ENCODE results near the gene MMEL1.

MMEL1 gene

DNA sequence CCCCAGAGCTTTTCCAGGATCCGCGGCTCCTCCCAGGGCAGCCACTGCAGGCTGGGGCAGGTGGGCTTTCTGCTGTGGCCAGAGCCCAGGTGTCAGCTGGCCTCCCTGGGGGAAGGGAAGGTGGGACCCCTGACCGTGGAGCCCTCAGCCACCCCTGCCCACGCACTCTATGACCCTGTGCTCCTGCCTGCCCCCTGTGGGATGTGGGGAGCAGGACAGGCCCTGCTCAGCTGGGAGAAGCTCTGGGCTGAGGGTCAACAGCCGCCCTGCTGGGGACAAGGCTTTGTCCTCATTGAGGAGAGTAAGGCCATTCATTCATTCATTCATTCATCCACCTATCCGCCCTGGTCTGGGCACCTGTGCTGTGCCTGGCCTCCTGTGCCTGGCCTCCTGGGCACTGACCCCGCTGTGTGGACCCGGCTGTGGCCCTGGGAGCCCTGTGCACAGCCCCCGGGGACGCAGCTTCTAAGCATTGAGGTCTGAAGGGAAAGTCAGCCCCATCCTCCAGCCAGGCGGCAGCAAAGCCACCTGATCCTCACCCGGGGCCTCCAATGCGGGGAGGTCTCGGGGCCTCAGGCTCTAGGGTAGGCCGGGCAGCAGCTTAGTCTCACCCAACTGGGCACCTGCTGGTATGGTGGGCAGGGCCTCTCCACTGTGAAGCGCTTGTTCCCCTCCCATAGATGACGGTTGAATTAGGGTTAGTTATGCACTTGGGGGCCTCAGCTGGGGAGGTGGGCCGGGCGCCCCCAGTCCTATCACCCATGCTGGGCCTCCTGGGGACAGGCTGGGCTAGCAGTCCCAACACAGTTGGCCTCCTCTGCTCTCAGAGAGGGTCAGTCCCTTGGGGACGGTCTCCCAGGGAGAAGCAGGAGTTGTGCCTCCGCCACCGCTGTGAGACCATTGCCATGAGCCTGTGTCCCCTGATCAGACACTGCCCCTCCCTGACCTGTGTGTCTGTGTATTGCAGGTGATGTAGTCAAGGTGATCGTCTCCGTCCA is 70.6 kb downstream of the MMEL1 start:
- H3K27me3 ChIP-seq (ENCODE audit: control insufficient read depth, insufficient read depth, low read length, poor library complexity, severe bottlenecking): no peaks in the 10 kb centered on the region
- H3K4me3 ChIP-seq (ENCODE audit: insufficient read depth, low read depth, low read length): no peak overlapping the region
- no peaks in the 10 kb centered on the region for H3K36me3 ChIP-seq (ENCODE audit: control insufficient read depth, insufficient read depth, low read length)
- 89 to 90% methylated on average over 22 to 24 of the region's 24 CpGs for WGBS, 2 experiments
- peaks cover 5% of the 10 kb centered on the region for H3K4me1 ChIP-seq (ENCODE audit: control insufficient read depth, insufficient read depth, low read length)
- H3K9me3 ChIP-seq (ENCODE audit: control insufficient read depth, low read length): no peaks in the 10 kb centered on the region
- H3K27ac ChIP-seq (ENCODE audit: insufficient read depth, low read depth, low read length, poor library complexity, severe bottlenecking): no peak overlapping the region

- H3K4me3 ChIP-seq (ENCODE audit: insufficient read depth, low read depth, low read length): no peak overlapping the region
- 92% methylated on average over 11 of the region's 11 CpGs for WGBS, 2 experiments
- H3K27me3 ChIP-seq (ENCODE audit: control insufficient read depth, insufficient read depth, low read length, poor library complexity, severe bottlenecking): no peaks in the 10 kb centered on the region
- no peaks in the 10 kb centered on the region for H3K9me3 ChIP-seq (ENCODE audit: control insufficient read depth, low read length)
- H3K27ac ChIP-seq (ENCODE audit: insufficient read depth, low read depth, low read length, poor library complexity, severe bottlenecking): no peak overlapping the region
- H3K4me1 ChIP-seq (ENCODE audit: control insufficient read depth, insufficient read depth, low read length): peaks cover 9% of the 10 kb centered on the region
- H3K36me3 ChIP-seq (ENCODE audit: control insufficient read depth, insufficient read depth, low read length): no peaks in the 10 kb centered on the region
These were observed 71.4 kb downstream of the MMEL1 start for GRCh38 chr1:2561446-2561845.

DNA sequence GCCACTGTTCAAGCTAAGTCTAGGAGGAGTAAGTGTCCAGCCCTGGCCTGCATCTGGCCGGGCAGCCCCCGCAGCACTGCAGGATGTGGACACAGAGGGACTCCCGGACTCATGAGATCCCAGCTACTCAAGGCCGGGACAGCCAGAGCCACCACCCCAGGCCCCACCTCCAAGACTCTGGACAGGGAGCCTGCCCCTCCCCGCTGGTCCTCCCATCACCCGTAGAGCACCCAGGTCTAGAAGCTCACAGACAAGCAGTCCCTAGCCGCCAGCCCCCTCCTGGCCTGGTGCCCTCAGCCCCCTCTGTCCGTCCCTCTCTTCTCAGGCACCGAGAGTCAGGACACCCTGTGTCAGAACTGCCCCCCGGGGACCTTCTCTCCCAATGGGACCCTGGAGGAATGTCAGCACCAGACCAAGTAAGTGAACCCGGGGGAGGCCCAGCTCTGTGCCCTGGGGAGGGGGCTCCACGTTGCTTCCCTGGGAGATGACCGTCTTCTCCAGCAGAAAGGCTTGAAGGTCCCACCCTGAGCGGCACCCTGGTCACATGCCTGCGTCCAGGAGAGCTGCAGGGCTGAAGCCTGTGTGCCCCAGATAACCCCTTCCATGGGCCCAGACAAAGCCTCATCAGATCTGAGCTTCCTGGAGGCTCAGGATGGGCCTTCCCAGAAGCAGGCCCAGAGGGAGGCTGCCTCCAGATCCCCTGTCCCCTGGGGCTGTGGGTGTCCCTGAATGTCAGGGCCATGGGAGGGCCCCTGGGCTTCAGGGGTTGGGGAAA is 72.3 kb downstream of the MMEL1 start:
- no peak overlapping the region for H3K4me3 ChIP-seq (ENCODE audit: insufficient read depth, low read depth, low read length)
- WGBS, 2 experiments: 92 to 93% methylated on average over 15 of the region's 15 CpGs
- H3K9me3 ChIP-seq (ENCODE audit: control insufficient read depth, low read length): no peaks in the 10 kb centered on the region
- H3K4me1 ChIP-seq (ENCODE audit: control insufficient read depth, insufficient read depth, low read length): peaks cover 11% of the 10 kb centered on the region
- no peaks in the 10 kb centered on the region for H3K27me3 ChIP-seq (ENCODE audit: control insufficient read depth, insufficient read depth, low read length, poor library complexity, severe bottlenecking)
- H3K27ac ChIP-seq (ENCODE audit: insufficient read depth, low read depth, low read length, poor library complexity, severe bottlenecking): no peak overlapping the region
- H3K36me3 ChIP-seq (ENCODE audit: control insufficient read depth, insufficient read depth, low read length): no peaks in the 10 kb centered on the region

GRCh38 chr1:2559509-2560298 is 73.1 kb downstream of the MMEL1 start:
- Histone ChIP-seq H3K4me1 (ENCODE audit: control insufficient read depth, insufficient read depth, low read length) (peaks cover 11% of the 10 kb centered on the region), H3K27ac (ENCODE audit: insufficient read depth, low read depth, low read length, poor library complexity, severe bottlenecking) (no peak overlapping the region), H3K36me3 (ENCODE audit: control insufficient read depth, insufficient read depth, low read length) (no peaks in the 10 kb centered on the region), H3K27me3 (ENCODE audit: control insufficient read depth, insufficient read depth, low read length, poor library complexity, severe bottlenecking) (no peaks in the 10 kb centered on the region), H3K4me3 (ENCODE audit: insufficient read depth, low read depth, low read length) (no peak overlapping the region), H3K9me3 (ENCODE audit: control insufficient read depth, low read length) (no peaks in the 10 kb centered on the region)
- WGBS, 2 experiments: 92 to 93% methylated on average over 35 of the region's 35 CpGs

GRCh38 chr1:2558861-2559260 is 74.0 kb downstream of the MMEL1 start:
- Histone ChIP-seq H3K9me3 (ENCODE audit: control insufficient read depth, low read length) (no peaks in the 10 kb centered on the region), H3K27ac (ENCODE audit: insufficient read depth, low read depth, low read length, poor library complexity, severe bottlenecking) (no peak overlapping the region)
- 93 to 96% methylated on average over 6 of the region's 6 CpGs for WGBS, 2 experiments

GRCh38 chr1:2558420-2558819 is 74.4 kb downstream of the MMEL1 start:
- Histone ChIP-seq H3K4me3 (ENCODE audit: insufficient read depth, low read depth, low read length) (no peak overlapping the region), H3K27ac (ENCODE audit: insufficient read depth, low read depth, low read length, poor library complexity, severe bottlenecking) (no peak overlapping the region), H3K36me3 (ENCODE audit: control insufficient read depth, insufficient read depth, low read length) (no peaks in the 10 kb centered on the region), H3K27me3 (ENCODE audit: control insufficient read depth, insufficient read depth, low read length, poor library complexity, severe bottlenecking) (no peaks in the 10 kb centered on the region), H3K9me3 (ENCODE audit: control insufficient read depth, low read length) (no peaks in the 10 kb centered on the region), H3K4me1 (ENCODE audit: control insufficient read depth, insufficient read depth, low read length) (peaks cover 11% of the 10 kb centered on the region)
- 93% methylated on average over 12 of the region's 12 CpGs for WGBS, 2 experiments

More at GRCh38 chr1:2558861-2559260, 74.0 kb downstream of the MMEL1 start:
- H3K27me3 ChIP-seq (ENCODE audit: control insufficient read depth, insufficient read depth, low read length, poor library complexity, severe bottlenecking): no peaks in the 10 kb centered on the region
- H3K4me1 ChIP-seq (ENCODE audit: control insufficient read depth, insufficient read depth, low read length): peaks cover 11% of the 10 kb centered on the region
- no peaks in the 10 kb centered on the region for H3K36me3 ChIP-seq (ENCODE audit: control insufficient read depth, insufficient read depth, low read length)
- no peak overlapping the region for H3K4me3 ChIP-seq (ENCODE audit: insufficient read depth, low read depth, low read length)

GRCh38 chr1:2557482-2558400 is 75.1 kb downstream of the MMEL1 start:
- Histone ChIP-seq H3K4me1 (ENCODE audit: control insufficient read depth, insufficient read depth, low read length) (peaks cover 6% of the 10 kb centered on the region), H3K27ac (ENCODE audit: insufficient read depth, low read depth, low read length, poor library complexity, severe bottlenecking) (no peak overlapping the region), H3K4me3 (ENCODE audit: insufficient read depth, low read depth, low read length) (no peak overlapping the region), H3K9me3 (ENCODE audit: control insufficient read depth, low read length) (no peaks in the 10 kb centered on the region), H3K36me3 (ENCODE audit: control insufficient read depth, insufficient read depth, low read length) (no peaks in the 10 kb centered on the region), H3K27me3 (ENCODE audit: control insufficient read depth, insufficient read depth, low read length, poor library complexity, severe bottlenecking) (no peaks in the 10 kb centered on the region)
- 91 to 94% methylated on average over 30 of the region's 30 CpGs for WGBS, 2 experiments

DNA sequence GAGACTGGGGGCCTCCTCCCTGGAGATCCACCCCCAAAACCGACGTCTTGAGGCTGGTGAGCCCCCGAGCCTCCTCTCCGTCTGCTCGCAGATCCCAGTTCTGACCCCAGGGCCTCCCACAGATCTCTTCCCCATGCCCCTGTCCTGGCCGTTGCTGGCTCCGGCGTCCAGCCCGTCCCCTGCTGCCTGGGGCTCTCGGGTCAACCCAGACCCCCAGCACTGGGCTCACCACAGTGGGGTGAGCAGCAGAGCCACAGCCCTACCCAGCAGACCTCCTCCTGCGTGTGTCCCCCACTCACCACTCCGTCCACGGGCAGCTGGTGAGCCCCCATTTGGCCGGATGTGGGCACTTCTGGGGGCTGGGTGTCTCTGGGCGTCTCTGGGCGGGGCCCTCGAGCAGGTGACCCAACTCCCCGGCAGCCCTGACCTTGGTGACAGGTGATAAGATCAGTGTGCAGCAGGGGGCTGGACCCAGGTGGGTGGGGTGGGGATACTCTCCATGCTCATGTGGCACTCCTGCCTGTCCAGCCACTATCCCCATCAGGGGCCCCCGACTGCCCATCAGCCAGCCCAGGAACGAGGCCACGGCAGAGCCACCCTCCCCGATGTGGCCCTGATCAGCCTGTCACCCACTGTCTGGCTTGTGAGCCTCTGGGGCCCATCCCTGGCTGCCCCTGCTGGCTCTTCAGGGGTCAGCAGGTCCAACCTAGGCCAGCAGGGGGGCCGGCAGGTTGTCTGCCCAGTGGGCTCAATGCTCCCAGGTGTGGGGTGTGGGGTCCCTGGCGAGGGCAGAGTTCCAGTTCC is 75.9 kb downstream of the MMEL1 start:
- no peaks in the 10 kb centered on the region for H3K9me3 ChIP-seq (ENCODE audit: control insufficient read depth, low read length)
- H3K27ac ChIP-seq (ENCODE audit: insufficient read depth, low read depth, low read length, poor library complexity, severe bottlenecking): no peak overlapping the region
- H3K27me3 ChIP-seq (ENCODE audit: control insufficient read depth, insufficient read depth, low read length, poor library complexity, severe bottlenecking): no peaks in the 10 kb centered on the region
- H3K4me3 ChIP-seq (ENCODE audit: insufficient read depth, low read depth, low read length): no peak overlapping the region
- 84 to 87% methylated on average over 24 of the region's 24 CpGs for WGBS, 2 experiments
- peaks cover 6% of the 10 kb centered on the region for H3K4me1 ChIP-seq (ENCODE audit: control insufficient read depth, insufficient read depth, low read length)
- no peaks in the 10 kb centered on the region for H3K36me3 ChIP-seq (ENCODE audit: control insufficient read depth, insufficient read depth, low read length)
